CD4-positive, alpha-beta T cell treated with Interferon alpha-2 for 1 hour (primary cell): ENCODE data around the gene HADHB.
"Not testable (repeated sequence)": the region's sequence is repeated elsewhere in the genome, so short reads cannot be mapped to it uniquely, and the experiment has no call there.

ENCODE experiments used
- DNase-seq, 2 donors: peaks; one replicate each; pipeline ENCODE4 v3.0.0-alpha.2; 2020 to 2022

HADHB gene

GRCh38 chr2:26245810-26246209 is 1.1 kb downstream of the HADHB start:
- no peak for DNase-seq

GRCh38 chr2:26246818-26247217 is 2.1 kb downstream of the HADHB start:
- DNase-seq: peak in 1 of 2 donors; percentile 21

GRCh38 chr2:26249625-26250024 is 4.9 kb downstream of the HADHB start:
- DNase-seq: no peak

- DNase-seq: no peak
Measured at GRCh38 chr2:26251893-26252292, 7.2 kb downstream of the HADHB start.

- no peak for DNase-seq
Measured at GRCh38 chr2:26255759-26256384, 11.1 kb downstream of the HADHB start.

- DNase-seq: not testable (repeated sequence)
Measured at GRCh38 chr2:26258836-26259235, 14.1 kb downstream of the HADHB start.

- no peak for DNase-seq
Measured at GRCh38 chr2:26268213-26268612, 23.5 kb downstream of the HADHB start.

GRCh38 chr2:26268670-26269385 is 24.1 kb downstream of the HADHB start:
- not testable (repeated sequence) for DNase-seq

GRCh38 chr2:26269571-26270158 is 24.9 kb downstream of the HADHB start:
- DNase-seq: no peak

- no peak for DNase-seq
Measured at GRCh38 chr2:26270373-26270772, 25.6 kb downstream of the HADHB start.

- DNase-seq: no peak
Measured at GRCh38 chr2:26273501-26273900, 28.8 kb downstream of the HADHB start.

- DNase-seq: peak in 1 of 2 donors; percentile 22
Measured at GRCh38 chr2:26274058-26274613, 29.4 kb downstream of the HADHB start.

- DNase-seq: no peak
Measured at GRCh38 chr2:26276484-26277227, 31.9 kb downstream of the HADHB start.

GRCh38 chr2:26279886-26280285 is 35.1 kb downstream of the HADHB start:
- DNase-seq: no peak

GRCh38 chr2:26281226-26281625 is 36.5 kb downstream of the HADHB start:
- DNase-seq: no peak

GRCh38 chr2:26283606-26284005 is 38.9 kb downstream of the HADHB start:
- no peak for DNase-seq

GRCh38 chr2:26284132-26284531 is 39.4 kb downstream of the HADHB start:
- DNase-seq: no peak

GRCh38 chr2:26285931-26286330 is 41.2 kb downstream of the HADHB start:
- DNase-seq: no peak

GRCh38 chr2:26290001-26290400 is 45.3 kb downstream of the HADHB start:
- DNase-seq: no peak

- DNase-seq: no peak
Measured at GRCh38 chr2:26292646-26293045, 47.9 kb downstream of the HADHB start.

GRCh38 chr2:26295511-26295910 is 50.8 kb downstream of the HADHB start:
- DNase-seq: no peak

- no peak for DNase-seq
Measured at GRCh38 chr2:26297061-26297460, 52.3 kb downstream of the HADHB start.

GRCh38 chr2:26298286-26298637 is 53.5 kb downstream of the HADHB start:
- no peak for DNase-seq
